AG04449 (cell line): ENCODE measurements around the gene GALNT10.
A peak's percentile ranks its signal among the peaks of the same experiment; 100 is the strongest.

Source experiments
- CTCF ChIA-PET: fragments of 350-600 bp; formaldehyde crosslinking; extraction: SDS; loops from one replicate; lab custom pipeline; 2021; ENCODE audit warnings: antibody characterized with exemption; lab: Yijun Ruan, JAX
- POLR2A ChIA-PET: fragments of 400-600, 350-600 bp; formaldehyde crosslinking; extraction: SDS; loops from one replicate; lab custom pipeline; 2020; ENCODE audit warnings: antibody characterized with exemption, inconsistent platforms; lab: Yijun Ruan, JAX
- DNase-seq: peaks from one replicate; pipeline ENCODE4 v3.0.0-alpha.2; 2010; ENCODE audit warnings: low read depth, low spot score
- H3K4me3 ChIP-seq: 2 replicates; pipeline ENCODE4 v1.5.1; 2011; ENCODE audit warnings: low read depth, mild to moderate bottlenecking, control low read depth, low read length
- CTCF ChIP-seq: IDR thresholded peaks from one replicate; pipeline ENCODE4 v1.5.1; 2011; ENCODE audit warnings: mild to moderate bottlenecking, moderate library complexity, low read length, control low read depth, inconsistent platforms; ENCODE audit not compliant: insufficient read depth; ENCODE audit errors: missing control alignments

The GALNT10 gene

GRCh38 chr5:154371687-154372086 lies 181.2 kb downstream of the GALNT10 start:
- no peak for TF ChIP-seq CTCF

GRCh38 chr5:154372661-154373060 lies 182.1 kb downstream of the GALNT10 start:
- ChIA-PET CTCF (interaction anchor here (1.2 to 3.4 kb wide), 6 partner anchors 17 to 300 kb away, joined by 3 to 9 read pairs (median 4); no protein-coding TSS in a partner anchor), POLR2A (no interaction called here)
- no peak for DNase-seq
- TF ChIP-seq CTCF, result no peak
- no peak overlapping the region for H3K4me3 ChIP-seq

More at GRCh38 chr5:154371687-154372086, 181.2 kb downstream of the GALNT10 start:
- peak; percentile 92 for DNase-seq
- POLR2A ChIA-PET, result no interaction called here
- no peak overlapping the region for H3K4me3 ChIP-seq
- CTCF ChIA-PET, result interaction anchor here (0.6 to 3.4 kb wide), 5 partner anchors 34 to 299 kb away, joined by 3 to 9 read pairs (median 5); no protein-coding TSS in a partner anchor

GRCh38 chr5:154373326-154373725 lies 182.8 kb downstream of the GALNT10 start:
- CTCF ChIA-PET, result interaction anchor here (1.3 to 2.1 kb wide), 4 partner anchors 18 to 193 kb away, joined by 3 to 6 read pairs (median 4); no protein-coding TSS in a partner anchor
- TF ChIP-seq CTCF, result no peak
- POLR2A ChIA-PET, result no interaction called here
- no peak for DNase-seq
- no peak overlapping the region for H3K4me3 ChIP-seq

- H3K4me3 ChIP-seq, result no peak overlapping the region
- ChIA-PET POLR2A (no interaction called here), CTCF (interaction anchor here (1.3 to 2.1 kb wide), 4 partner anchors 18 to 193 kb away, joined by 3 to 6 read pairs (median 4); no protein-coding TSS in a partner anchor)
- no peak for TF ChIP-seq CTCF
- no peak for DNase-seq
Observed at GRCh38 chr5:154373729-154374179, 183.2 kb downstream of the GALNT10 start.

GRCh38 chr5:154374264-154374663 lies 183.7 kb downstream of the GALNT10 start:
- TF ChIP-seq CTCF, result no peak
- ChIA-PET CTCF (interaction anchor here (0.6 to 0.9 kb wide), 3 partner anchors 20 to 195 kb away, joined by 3 read pairs; no protein-coding TSS in a partner anchor), POLR2A (no interaction called here)
- H3K4me3 ChIP-seq, result no peak overlapping the region
- no peak for DNase-seq

- ChIA-PET POLR2A (no interaction called here), CTCF (interaction anchor here (0.9 to 1.1 kb wide), 3 partner anchors 27 to 196 kb away, joined by 3 read pairs; no protein-coding TSS in a partner anchor)
- no peak overlapping the region for H3K4me3 ChIP-seq
- no peak for DNase-seq
- TF ChIP-seq CTCF, result no peak
Observed at GRCh38 chr5:154375329-154376008, 184.9 kb downstream of the GALNT10 start.
